T follicular helper cell (primary cell): Measurements from ENCODE around the gene ARFGAP1.
"Not testable (repeated sequence)": the region's sequence is repeated elsewhere in the genome, so short reads cannot be mapped to it uniquely, and the experiment has no call there.

Source experiments
- DNase-seq: peaks from one replicate; pipeline ENCODE4 v3.0.0-alpha.2; 2020; ENCODE audit warnings: low read depth

ARFGAP1 gene

GRCh38 chr20:63240004-63240403 lies 32.6 kb upstream of the ARFGAP1 start:
- no peak for DNase-seq

- no peak for DNase-seq
These were observed 31.3 kb upstream of the ARFGAP1 start for GRCh38 chr20:63241272-63241671.

- no peak for DNase-seq
These were observed 29.9 kb upstream of the ARFGAP1 start for GRCh38 chr20:63242736-63243135.

GRCh38 chr20:63243604-63244247 lies 28.9 kb upstream of the ARFGAP1 start:
- no peak for DNase-seq

- no peak for DNase-seq
These were observed 28.1 kb upstream of the ARFGAP1 start for GRCh38 chr20:63244468-63244867.

GRCh38 chr20:63246490-63247288 lies 25.9 kb upstream of the ARFGAP1 start:
- no peak for DNase-seq

GRCh38 chr20:63247671-63248228 lies 24.9 kb upstream of the ARFGAP1 start:
- DNase-seq = no peak

- DNase-seq = no peak
These were observed 23.6 kb upstream of the ARFGAP1 start for GRCh38 chr20:63248835-63249591.

GRCh38 chr20:63249891-63250290 lies 22.7 kb upstream of the ARFGAP1 start:
- DNase-seq = no peak

GRCh38 chr20:63251350-63251749 lies 21.3 kb upstream of the ARFGAP1 start:
- not testable (repeated sequence) for DNase-seq

GRCh38 chr20:63252284-63252711 lies 20.3 kb upstream of the ARFGAP1 start:
- no peak for DNase-seq

GRCh38 chr20:63253065-63253437 lies 19.6 kb upstream of the ARFGAP1 start:
- no peak for DNase-seq

GRCh38 chr20:63253438-63254231 lies 19.0 kb upstream of the ARFGAP1 start:
- no peak for DNase-seq

- no peak for DNase-seq
These were observed 18.4 kb upstream of the ARFGAP1 start, which contains the start of gene NKAIN4 for GRCh38 chr20:63254232-63254605. NKAIN4 (minus strand) TSS chr20:63254463; CDS start chr20:63254450, 13 bp downstream.

- DNase-seq = no peak
These were observed 17.8 kb upstream of the ARFGAP1 start for GRCh38 chr20:63254606-63255384.

GRCh38 chr20:63255931-63256704 lies 16.5 kb upstream of the ARFGAP1 start:
- no peak for DNase-seq

GRCh38 chr20:63256954-63257353 lies 15.7 kb upstream of the ARFGAP1 start:
- no peak for DNase-seq

GRCh38 chr20:63257629-63258028 lies 15.0 kb upstream of the ARFGAP1 start:
- no peak for DNase-seq

- no peak for DNase-seq
These were observed 13.8 kb upstream of the ARFGAP1 start for GRCh38 chr20:63258781-63259180.
